ENCODE results near the gene DMRT1.

DMRT1 gene

DNA sequence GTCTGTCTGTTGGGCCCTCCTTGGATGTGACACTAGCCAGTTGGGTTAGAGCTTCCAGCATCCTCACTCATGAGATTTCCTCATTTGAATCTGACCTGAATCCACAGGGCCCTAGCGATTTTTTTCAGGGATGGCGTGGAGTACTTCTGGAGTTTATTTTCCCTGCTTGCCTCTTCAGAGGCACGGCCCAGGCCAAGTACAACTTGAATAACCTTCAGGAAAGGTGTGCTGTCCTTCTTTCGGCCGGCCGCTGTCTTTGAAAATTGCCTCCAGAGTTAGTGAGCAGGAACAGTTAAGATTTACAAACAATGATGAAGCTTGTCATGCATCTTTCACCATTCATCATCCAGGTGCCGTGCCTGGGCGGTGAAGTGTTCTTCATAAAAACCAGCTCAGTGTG is 85.5 kb downstream of the DMRT1 start:
- no peak for DNase-seq

DNA sequence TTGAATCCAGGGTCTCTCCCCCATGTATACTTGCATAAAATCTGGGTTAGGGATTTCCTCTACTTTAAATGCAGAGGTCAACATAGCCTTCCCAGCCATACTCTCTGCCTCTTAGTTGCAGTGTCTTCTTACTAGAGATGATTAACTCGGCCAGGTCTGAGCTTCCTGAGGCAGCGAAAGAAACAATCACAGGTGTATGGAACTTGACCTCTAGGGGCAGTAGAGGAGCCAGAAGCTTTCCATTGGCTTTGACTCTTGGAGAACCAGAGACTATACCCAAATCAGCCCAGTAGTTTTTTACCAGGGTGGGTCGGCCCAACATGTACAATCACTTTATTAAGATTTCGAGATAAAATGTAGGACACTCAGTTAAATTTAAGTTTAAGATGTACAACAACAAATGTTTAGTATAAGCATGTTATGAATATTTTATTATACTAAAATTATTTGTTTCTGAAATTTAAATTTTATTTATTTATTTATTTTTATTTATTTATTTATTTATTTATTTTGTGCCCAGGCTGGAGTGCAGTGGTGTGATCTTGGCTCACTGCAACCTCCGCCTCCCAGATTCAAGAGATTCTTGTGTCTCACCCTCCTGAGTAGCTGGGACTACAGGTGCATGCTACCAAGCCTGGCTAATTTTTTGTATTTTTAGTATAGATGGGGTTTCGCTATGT is 87.0 kb downstream of the DMRT1 start:
- no peak for DNase-seq

DNA sequence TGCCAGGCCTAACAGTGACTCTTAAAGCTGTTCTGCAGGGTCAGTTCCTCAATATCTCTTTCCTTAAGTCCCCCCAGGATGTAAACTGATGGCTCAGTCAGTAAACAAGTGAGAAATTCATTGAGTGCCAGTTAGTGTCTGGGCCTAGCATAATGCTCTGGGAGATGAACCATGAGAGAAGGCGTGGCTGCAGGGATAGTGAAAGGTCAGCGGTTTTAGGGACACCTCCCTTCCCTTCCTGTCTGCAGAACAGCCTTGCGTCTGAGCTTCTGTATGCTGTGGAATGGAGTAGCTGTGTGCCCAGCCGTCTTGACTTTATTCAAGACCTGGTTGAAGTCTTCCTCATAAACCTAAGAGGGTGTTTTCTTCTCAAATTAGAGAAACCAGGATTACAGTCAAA is 88.2 kb downstream of the DMRT1 start:
- DNase-seq = no peak

DNA sequence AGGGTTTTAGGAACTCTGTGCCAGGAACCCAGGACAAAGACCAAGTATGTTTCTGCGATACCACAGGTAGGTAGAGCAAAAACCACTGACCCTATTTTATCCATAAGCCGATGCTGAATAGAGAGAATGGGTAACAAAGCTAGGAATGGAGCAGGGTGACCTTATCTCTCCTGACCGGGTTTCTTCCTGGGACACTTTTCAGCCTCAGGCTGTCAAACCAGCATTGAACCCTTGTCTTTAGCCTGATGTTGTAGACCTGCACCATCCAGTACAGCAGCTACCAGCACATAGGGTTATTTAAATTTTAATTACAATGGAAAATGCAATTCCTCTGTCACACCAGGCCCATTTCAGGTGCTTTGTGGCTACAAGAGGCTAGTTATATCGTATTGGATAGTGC is 91.9 kb downstream of the DMRT1 start:
- no peak for DNase-seq

DNA sequence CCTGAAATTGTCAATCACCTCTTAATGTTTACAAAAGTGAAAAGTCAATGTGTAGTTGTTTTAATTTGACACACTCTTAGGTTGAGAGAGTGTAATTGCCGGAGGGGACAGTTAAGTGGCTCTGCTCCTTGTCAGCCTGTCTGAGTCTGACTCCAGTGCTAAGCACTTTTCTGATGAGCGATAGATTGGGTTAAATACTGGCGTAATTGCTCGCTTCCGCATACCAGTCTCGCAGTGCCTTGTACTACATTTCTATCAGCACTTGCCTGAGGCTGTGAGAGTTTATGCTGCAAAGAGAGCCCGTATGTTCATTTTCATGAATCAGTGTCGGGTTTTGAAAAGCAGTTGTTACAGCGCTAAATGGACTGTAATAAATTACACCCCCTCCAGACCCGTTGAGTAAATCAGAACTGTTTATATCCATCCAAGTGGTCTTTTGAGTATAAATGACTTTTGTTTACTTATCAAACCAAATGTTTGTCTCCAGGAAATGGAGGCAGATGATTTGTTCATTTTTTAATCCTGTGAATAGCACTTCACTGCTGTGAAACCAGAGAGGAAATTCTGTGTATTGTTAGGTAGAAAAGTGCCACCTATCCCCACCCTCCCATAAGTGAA is 94.0 kb downstream of the DMRT1 start:
- no peak for DNase-seq

DNA sequence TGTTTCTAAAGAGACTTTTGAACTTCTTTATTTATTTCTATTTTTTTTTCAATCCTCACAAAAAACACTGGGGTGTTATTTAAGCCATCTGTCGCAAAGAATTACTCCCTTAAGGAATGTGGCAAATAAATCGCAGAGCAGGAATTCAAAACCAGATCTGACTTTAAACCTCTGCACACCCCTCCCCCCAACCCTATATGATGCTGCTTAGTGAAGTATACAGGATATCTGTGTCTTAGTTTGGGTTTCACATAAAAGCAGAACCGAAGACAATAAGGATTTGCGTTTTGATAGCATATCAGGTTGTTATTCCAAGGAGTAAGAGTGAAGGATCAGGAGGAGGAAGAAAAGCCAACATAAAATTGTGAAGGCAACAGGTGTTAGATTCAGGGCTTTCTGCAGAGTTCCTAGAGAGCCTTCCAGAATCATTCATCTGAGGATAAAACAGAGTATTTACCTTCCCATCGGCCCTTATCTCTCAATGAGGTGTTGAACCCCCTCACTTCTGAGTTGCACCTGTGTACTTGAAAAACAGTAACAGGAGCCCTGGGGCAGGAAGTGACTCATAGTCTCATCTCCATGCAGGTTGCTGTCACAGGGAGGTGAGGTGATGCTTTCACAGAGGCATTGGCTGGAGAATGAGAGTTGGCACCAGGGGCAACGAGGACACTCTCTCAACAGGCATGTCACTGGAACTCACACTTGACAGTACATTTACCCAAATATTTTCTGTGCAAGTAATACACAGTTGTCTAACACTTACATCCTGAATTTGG is 101.5 kb downstream of the DMRT1 start:
- no peak for DNase-seq

DNA sequence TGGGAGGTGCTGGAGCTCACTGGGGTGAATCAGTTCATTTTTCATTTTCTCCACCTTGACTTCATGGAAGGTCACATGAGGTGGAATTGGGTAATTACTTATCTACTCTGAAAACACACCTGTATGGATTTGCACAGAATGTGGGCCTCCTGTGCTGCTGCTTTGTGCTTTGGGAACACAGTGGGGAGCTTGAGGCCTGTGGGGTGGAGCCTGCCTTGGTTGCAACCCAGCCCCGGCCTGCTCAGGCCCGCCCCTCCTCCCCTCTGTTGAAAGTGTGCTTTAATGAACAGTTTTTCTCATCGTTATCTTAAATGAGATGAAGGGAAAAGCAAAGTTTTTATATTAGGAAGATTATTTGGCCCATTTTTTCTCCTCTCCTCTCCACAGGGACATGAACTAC is 106.5 kb downstream of the DMRT1 start:
- no peak for DNase-seq

DNA sequence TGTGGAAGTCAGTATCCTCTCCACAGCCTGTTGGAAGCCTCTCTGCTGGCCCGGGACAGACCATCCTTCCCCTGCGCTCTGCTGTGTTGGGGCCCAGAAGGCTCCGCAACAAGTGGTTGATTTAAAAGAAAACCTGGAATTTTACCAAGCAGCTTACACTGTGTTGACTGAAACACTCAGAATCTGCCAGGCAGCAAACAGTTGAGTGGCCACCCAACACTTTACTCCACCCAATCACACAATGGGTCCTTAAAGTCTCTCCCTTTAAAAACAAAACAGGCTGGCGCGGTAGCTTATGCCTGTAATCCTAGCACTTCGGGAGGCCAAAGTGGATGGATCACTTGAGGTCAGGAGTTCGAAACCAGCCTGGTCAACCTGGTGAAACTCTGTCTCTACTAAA is 107.0 kb downstream of the DMRT1 start:
- DNase-seq = no peak

DNA sequence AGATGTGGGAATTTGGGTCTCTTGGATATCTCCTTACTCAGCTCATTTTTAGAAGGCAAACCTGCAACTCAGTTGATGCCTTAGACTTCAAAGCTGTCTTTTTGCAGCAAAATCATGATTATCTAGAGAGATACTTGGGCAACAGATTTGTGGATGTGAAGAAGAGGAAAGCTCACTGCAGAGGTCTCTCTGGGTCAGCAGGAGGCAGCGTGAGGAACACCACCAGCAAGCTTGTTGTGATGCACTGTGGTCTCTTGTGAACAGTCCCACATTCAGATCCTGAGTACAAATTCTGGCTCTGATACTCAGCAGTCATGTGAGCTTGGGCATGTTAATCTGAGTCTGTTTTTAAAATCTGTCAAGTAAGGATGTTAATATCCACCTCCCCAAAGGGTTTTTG is 108.6 kb downstream of the DMRT1 start:
- no peak for DNase-seq

DNA sequence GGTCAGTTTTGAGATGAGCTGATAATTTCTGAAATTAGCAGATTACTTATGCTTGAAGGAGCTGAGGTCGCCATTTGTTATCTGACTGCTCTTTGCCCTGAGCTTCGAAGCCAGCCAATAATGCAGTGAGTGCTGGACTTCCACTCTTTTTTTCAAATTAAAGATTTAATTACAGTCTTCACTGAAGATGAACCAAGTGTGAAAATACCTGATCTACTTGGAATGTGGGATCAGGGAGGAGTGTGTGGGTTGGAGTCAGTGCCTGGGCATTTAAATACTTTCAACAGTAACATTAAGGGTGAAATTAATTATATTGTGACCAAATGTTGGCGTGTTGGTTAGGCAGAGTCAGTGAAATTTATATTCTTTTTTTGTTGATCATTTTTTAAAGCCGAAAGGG is 111.0 kb downstream of the DMRT1 start:
- no peak for DNase-seq

DNA sequence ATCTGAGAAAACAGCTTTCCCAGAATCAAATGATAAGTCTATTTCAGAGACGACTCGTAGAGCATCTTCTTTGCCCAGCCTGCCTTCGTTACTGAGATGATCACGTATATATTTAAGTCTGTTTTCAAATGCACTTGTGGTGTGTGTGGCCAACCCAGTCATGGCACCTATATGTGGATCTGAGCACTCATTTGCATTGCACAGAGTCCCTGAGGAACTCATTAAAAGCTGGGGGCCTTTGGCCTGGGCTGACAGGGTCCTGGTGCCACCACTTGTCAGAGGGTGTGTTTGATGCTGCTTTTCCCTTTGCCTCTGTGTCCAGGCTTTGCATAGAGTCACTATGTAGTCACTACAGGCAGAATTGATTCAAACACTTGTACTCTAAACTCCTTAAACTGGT is 117.6 kb downstream of the DMRT1 start:
- no peak for DNase-seq

DNA sequence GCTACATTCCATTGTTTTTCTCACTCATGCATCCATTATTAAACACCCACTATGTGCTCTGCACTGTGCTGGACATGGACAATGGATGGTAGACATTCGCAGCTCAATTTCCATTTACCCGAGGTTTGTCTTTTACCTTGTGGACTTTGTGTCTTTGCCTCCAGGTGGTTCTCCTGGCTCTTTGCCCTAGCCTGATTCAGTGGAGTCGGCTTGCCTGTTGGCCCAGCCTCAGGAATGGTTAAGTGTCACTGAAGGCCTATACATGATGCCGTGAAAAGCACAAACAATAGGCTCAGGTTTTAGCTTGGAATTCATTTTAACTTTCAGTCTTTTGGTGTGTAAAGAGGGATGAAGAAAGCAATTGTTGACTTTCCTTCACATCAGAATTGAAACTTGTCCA is 118.4 kb downstream of the DMRT1 start:
- DNase-seq = no peak

DNA sequence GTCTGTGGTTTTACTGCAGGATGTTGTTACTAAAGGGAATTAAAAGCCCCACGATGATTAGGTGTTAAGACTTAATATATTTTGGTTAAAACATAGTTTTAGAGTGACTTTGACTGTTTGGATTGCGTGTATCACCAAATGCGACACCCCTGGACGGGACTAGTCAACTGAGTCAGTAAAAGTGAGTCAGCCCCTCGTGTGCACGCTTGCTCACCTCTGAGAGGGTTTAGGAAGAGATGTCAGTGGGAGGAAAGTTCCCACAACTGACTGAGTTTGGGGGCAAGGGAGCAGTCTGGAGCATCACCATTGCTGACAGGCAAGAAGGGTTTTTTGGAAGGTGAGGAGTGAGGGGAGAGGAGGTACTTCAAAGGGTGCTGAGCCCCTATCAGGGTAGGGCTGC is 120.5 kb downstream of the DMRT1 start:
- DNase-seq = no peak

DNA sequence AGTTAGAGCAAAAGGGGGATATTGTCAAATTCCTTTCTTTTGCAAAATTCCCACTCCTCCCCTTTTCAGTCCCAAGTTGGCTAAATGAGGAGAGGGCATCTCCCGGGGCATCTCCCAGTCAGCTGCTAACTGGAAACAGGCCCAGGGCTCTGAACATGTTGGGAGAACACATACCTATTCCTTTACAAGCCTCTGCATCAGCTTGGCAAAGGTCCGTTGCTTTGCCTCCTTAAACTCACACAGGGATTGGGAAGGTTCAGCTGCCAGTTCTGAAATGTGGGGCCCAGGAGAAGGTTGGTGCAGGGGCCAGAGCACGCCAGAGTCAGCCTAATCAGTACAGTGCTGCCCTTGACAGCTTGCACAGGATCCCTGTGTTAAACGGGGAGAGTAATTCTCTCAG is 124.0 kb downstream of the DMRT1 start:
- DNase-seq = no peak

DNA sequence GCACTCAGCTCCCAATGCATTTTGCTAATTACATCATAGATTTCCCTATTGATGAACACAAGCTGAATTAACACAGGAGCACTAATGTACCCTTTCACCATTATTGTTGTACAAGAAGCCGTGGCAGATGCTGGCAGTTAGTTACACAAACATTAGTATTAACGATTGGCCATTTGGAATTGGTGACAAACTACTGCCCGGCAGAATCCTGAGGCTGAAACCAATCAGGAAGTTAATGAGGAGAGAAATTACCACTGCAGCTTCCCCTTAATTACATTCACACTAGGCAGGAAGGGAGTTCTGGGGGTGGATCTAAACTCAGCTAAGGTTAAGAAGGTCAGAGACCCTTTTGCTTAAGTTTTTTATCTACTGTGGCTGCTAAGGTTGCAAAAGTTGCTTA is 125.4 kb downstream of the DMRT1 start:
- DNase-seq = no peak

DNA sequence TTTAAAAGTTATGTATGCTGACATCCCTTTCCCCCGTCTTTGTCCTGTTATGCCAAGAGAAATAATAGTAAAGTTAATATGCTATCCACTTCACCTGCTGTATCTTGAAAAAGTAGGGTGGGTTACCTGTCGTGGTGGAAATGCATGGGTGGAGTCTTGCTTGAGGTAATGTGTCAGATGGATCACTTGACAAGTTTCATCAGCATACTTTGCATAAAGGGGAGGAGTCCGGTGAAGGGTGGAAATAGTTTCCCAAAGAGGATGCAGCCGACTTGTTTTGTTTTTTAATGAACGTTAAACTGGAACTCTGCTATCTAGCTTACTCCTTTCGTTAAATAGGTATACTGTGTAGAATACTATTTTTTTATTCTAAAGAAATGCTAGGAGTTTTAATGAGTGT is 125.9 kb downstream of the DMRT1 start:
- no peak for DNase-seq

DNA sequence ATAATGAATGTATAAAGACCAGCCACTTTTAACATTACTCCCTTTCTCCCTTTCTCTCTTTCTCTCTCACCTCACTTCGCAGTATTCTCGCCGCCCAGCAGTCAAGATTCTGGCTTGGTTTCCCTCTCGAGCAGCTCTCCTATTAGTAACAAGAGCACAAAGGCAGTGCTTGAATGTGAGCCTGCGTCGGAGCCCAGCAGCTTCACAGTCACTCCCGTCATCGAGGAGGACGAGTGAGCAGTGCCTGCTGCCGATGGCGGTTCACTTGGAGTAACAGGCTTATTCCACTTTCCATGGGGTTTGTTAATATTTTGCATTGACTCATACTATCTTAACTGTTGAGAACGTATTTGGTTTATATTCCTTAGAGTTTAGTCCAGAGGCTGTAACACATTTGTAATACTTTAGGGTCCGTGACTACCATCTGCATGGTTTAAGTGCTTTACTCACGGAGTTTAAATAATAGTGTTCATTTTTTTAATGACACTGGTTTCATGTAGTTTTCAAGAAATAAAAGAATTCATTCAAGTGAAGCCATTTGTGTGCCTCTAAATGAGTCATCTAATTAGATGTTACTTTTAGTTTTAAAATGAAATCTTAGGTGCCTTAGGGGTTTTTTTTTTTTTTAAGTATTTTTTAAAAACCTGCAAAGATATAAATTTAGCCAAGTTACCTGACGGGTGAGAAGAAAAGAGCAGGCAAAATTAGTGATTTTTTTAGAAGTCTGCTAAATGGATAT is 126.6 kb downstream of the DMRT1 start:
- no peak for DNase-seq

DNA sequence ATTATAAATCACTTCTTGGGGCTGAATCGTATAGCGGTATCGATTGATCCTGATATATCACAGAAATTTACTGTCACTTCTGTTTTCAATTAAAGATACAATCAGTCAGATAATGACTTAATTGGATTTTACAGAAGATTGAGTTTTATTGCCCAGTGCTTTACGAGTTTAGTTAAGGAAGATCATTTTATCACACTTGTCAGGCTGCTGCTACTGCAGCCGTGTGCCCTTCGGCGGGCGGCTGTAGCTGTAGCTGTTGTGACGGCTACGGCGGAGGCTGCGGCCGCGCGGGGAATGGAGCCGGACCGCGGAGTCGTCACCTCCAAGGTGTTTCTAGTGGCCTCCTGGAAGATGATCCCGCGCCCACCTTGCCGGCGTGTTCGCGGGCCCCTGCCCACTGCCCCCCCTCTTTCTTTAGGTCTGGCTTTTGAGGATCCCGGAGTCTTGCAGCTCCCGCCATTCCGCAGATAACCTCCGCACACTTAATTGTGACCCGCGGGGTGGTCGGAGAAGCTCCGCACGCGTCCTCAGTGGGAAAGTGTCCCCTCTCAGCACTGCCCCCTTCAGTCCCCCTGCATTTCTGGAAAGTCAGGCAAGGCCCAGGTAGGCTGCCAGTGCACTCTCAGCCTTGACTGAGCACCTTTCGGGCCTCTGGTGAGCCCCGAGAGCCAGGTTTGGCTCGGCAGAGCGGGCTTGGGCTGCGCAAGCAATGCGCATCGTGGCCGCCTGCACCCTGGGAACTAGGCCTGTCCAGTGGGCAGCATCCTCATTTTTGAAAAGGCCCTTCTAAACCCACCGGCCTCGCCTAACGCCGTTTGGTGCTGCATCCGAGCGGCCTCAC is 128.0 kb downstream of the DMRT1 start:
- DNase-seq = no peak

DNA sequence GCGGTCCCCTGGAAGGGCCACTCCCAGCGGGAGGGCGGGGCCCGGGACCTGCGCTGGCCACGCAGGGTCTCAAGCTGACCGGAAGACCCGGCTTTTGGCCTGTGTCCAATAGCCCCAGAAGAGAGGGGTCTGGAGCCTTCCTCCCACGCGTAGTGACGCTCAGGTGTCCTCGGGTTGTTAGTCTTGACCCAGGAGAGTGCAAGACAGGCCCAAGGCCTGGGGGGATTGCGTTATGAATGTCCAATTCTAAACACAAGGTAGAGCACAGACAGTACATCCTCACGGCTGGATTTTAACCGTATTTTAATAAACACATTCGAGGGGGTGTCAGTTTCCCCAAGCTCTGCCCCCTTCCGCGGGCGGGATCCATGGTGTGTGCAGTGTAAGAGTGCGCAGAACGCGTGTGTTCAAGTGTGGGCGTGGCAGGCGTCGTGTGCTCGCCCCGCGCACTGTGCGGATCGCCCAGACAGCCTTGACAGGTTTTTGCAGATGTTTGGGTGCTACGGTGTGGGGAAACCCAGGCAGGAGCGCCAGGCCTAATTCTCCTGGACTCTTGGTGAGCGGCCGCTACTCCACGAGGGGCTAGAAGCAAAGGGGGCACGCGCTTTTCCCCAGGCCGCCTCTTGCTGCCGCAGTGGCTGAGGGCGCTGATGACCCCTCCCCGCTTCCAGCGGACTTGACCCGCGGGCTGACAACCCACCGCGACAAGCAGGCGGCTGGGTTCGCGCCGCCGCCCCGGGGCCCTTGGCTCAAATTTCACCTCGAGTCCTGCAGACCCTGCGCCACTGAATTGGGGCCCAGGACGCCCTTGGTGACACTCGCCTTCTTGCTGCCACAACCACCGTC is 128.9 kb downstream of the DMRT1 start:
- DNase-seq = no peak

DNA sequence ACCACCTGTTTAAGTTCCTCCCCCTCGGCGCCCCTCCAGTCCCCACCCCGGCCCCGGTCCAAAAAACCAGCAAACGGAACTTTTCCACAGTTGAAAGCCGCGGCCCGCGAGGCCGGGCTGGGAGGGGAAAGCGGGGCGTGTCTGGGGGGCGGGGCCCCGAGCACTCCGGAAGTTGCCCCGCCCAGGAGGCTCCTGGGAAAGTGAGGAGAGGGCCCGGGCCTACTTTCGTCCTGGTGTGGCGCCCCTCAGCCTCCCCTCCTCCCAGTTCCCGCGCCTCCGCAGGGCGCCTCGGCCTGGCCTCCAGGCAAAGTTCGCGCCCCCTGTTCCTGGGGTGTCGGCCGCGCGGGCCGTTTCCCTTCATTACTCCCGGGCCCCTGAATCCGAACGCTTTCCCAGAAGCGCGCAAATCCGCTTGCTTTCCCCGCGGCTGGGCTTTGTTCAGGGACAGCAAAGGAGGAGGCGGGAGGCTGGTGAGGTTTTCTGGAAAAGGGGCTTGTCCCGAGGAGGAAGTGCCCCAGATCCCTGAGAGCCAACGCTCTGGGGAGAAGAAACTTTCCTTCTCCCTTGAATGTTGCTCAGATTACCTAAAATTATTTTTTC is 130.5 kb downstream of the DMRT1 start:
- DNase-seq = no peak
